Amniotic stem cell (primary cell): ENCODE measurements around the gene RAP1GAP.
"Not testable (repeated sequence)": the region's sequence is repeated elsewhere in the genome, so short reads cannot be mapped to it uniquely, and the experiment has no call there.

Source experiments
- DNase-seq: peaks from one replicate; lab custom pipeline; 2025; lab: John Stamatoyannopoulos, UW

RAP1GAP gene

GRCh38 chr1:21568809-21569385, 100.3 kb downstream of the RAP1GAP start:
- DNase-seq, result no peak

- no peak for DNase-seq
Measured at GRCh38 chr1:21568006-21568746, 101.0 kb downstream of the RAP1GAP start.

- no peak for DNase-seq
Measured at GRCh38 chr1:21567241-21568005, 101.7 kb downstream of the RAP1GAP start.

GRCh38 chr1:21566361-21566760, 102.8 kb downstream of the RAP1GAP start:
- DNase-seq, result not testable (repeated sequence)

- no peak for DNase-seq
Measured at GRCh38 chr1:21565285-21565684, 103.9 kb downstream of the RAP1GAP start.

GRCh38 chr1:21564521-21565095, 104.5 kb downstream of the RAP1GAP start:
- DNase-seq, result no peak

- no peak for DNase-seq
Measured at GRCh38 chr1:21563971-21564370, 105.2 kb downstream of the RAP1GAP start.

GRCh38 chr1:21562896-21563295, 106.3 kb downstream of the RAP1GAP start:
- DNase-seq, result no peak

GRCh38 chr1:21560916-21561638, 108.1 kb downstream of the RAP1GAP start:
- no peak for DNase-seq

GRCh38 chr1:21559788-21560567, 109.2 kb downstream of the RAP1GAP start:
- no peak for DNase-seq

GRCh38 chr1:21553116-21553926, 115.8 kb downstream of the RAP1GAP start:
- no peak for DNase-seq

- peak; percentile 17 for DNase-seq
Measured at GRCh38 chr1:21552715-21553114, 116.4 kb downstream of the RAP1GAP start.

- DNase-seq, result no peak
Measured at GRCh38 chr1:21550866-21551475, 118.2 kb downstream of the RAP1GAP start.

GRCh38 chr1:21550097-21550496, 119.1 kb downstream of the RAP1GAP start:
- DNase-seq, result no peak

GRCh38 chr1:21547876-21548275, 121.3 kb downstream of the RAP1GAP start:
- no peak for DNase-seq
